HK-2 (cell line): ENCODE measurements around the gene ERMARD.

Source experiments
- DNase-seq: peaks from one replicate; pipeline ENCODE4 v3.0.0-alpha.2; 2018; ENCODE audit not compliant: unreplicated experiment

The ERMARD gene

DNA sequence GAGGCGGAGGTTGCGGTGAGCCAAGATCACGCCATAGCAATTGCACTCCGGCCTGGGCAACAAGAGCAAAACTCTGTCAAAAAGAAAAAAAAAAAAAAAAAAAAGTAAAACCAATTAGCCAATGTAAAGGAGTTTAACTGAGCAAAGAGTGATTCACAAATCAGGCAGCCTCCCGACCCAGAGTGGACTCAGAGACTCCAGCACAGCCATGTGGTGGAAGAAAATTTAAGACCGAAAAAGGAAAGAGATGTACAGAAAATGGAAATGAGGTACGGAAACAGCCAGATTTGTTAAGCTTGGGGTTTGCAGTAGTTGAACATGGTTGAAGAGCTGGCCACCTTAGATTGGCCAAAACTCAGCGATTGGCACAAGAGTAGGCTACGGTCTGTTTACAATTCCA, 51.4 kb downstream of the ERMARD start:
- DNase-seq: no peak

DNA sequence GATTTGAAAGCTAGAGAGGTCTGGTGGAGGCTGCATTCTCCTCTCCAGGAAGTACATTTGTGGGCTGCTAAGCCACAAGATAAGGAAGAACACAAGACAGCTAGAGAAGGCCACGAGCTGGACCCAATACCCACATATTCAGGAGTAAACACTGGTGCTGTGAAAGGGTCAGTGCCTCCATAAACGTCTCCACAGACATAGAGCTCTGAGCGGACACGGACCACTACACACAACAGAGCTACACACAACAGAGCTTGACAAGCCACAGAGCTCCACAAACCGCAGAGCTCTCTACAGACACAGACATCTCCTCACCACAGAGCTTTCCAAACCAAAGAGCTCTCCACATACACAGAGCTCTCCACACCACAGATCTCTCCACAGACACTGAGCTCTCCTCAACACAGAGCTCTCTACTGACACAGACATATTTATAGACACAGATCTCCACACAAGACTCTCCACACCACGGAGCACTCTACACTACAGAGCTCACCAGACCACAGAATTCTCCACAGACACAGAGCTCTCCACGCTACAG, 51.9 kb downstream of the ERMARD start:
- peak; percentile 26 for DNase-seq

DNA sequence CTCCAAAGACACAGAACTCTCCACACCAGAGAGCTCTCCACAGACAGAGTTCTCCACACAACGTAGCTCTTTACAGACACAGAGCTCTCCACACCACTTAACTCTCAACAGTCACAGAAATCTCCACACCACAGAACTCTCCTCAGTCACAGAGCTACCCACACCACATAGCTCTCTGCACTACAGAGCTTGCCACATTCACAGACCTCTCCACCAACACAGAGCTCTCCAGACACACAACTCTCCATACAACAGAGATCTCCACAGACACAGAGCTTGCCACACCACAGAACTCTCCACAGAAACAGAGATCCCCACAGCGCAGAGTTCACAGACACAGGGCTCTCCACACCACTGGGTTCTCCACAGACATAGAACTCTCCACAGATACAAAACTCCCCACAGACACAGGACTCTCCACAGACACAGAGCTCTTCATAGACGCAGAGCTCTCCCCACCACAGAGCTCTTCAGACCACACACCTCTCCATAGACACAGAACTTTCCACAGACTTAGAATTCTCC, 52.5 kb downstream of the ERMARD start:
- DNase-seq: no peak

DNA sequence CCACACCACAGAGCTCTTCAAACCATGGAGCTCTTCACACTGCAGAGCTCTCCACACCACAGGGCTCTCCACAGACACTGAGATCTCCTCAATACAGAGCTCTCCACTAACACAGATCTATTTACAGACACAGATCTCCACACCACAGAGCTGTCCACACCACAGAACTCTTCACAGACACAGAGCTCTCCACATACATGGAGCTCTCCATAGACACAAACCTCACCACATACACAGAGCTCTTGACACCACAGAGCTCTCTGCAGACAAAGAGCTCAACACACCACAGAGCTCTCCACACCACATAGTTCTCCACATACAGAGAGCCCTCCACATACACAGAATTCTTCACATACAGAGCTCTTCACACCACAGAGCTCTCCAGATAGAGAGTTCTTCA, 53.0 kb downstream of the ERMARD start:
- no peak for DNase-seq

DNA sequence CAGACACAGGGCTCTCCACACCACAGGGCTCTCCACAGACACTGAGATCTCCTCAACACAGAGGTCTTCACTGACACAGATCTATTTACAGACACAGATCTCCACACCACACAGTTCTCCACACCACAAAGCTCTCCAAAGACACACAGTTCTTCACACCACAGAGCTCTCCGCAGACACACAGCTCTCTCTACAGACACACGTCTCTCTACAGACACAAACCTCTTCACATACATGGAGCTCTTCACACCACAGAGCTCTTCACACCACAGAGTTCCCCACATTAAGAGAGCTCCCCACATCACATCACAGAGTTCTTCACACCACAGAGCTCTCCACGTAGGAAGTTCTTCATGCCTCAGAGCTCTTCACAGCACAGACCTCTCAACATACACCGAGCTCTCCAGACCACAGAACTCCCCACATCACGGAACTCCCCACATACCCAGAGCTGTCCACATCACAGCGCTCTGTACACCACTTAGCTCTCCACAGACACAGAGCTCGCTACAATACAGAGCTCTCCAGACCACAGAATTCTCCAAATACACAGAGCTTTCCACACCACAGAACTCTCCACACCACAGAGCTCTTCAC, 53.9 kb downstream of the ERMARD start:
- DNase-seq: no peak

DNA sequence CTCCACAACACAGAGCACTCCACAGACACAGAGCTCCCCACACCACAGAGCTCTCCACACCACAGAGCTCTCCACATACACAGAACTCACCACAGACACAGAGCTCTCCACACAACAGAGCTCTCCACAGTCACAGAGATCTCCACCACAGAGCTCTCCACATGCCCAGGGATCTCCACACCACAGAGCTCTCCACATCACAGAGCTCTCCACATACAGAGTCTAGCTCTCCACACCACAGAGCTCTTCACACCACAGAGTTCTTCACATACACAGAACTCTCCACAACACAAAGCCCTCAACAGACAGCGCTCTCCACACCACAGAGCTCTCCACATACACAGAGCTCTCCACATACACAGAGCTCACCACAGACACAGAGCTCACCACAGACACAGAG, 55.3 kb downstream of the ERMARD start:
- DNase-seq: no peak

DNA sequence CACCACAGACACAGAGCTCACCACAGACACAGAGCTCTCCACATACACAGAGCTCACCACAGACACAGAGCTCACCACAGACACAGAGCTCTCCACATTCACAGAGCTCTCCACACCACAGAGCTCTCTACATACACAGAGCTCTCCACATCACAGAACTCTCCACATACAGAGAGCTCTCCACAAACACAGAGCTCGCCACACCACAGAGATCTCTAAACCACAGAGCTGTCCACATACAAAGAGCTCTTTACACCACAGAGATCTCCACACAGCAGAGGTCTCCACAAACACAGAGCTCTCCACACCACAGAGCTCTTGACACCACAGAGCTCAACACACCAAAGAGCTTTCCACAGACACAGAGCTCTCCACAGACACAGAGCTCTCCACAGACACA, 55.8 kb downstream of the ERMARD start:
- no peak for DNase-seq

DNA sequence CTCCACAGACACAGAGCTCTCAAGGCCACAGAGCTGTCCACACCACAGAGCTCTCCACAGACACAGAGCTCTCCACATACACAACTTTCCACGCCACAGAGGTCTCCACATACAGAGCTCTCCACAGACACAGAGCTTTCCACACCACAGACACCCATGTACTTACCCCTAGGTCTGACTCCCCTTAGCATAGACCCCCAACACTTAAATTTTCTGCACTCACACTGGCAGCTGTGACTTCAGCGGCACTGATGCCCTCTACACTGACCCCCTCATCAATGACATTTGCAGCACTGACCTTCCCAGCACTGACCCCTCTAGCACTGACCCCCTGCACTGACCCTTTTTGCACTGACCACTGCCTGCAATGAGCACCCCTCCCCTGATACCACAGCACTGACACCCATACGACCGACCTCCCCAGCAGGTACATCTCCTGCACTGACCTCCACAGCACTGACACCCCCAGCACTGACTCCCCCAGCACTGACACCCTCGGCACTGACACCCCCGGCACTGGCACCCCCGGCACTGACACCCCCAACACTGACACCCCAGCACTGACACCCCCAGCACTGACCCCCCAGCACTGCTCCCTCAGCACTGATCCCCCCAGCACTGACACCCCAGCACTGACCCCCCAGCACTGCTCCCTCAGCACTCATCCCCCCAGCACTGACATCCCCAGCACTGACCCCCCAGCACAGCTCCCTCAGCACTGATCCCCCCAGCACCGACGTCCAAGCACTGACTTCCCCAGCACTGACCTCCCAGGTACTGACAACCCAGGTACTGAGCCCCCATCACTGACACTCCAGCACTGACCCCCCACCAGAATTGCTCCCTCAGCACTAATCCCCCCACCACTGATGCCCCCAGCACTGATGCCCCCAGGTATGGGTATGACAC, 56.5 kb downstream of the ERMARD start:
- no peak for DNase-seq

DNA sequence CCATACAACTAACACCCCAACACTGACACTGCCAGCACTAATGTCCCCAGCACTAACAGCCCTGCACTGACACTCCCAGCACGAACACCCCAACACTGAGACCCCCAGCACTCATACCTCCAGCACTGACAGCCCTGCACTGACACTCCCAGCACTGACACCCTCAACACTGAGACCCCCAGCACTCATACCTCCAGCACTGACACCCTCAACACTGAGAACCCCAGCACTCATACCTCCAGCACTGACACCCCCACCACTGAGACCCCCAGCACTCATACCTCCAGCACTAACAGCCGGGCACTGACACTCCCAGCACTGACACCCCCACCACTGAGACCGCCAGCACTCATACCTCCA, 57.2 kb downstream of the ERMARD start:
- no peak for DNase-seq

DNA sequence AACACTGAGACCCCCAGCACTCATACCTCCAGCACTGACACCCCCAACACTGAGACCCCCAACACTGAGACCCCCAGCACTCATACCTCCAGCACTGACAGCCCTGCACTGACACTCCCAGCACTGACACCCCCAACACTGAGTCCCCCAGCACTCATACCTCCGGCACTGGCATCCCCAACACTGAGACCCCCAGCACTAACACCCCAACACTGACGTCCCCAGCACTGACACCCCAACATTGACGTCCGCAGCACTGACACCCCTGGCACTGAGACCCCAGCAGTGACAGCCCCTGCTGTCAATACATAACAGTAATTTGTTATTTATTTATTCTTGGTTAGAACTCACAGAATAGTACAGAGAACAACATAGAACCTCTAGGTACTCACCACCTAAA, 58.0 kb downstream of the ERMARD start:
- DNase-seq: no peak

DNA sequence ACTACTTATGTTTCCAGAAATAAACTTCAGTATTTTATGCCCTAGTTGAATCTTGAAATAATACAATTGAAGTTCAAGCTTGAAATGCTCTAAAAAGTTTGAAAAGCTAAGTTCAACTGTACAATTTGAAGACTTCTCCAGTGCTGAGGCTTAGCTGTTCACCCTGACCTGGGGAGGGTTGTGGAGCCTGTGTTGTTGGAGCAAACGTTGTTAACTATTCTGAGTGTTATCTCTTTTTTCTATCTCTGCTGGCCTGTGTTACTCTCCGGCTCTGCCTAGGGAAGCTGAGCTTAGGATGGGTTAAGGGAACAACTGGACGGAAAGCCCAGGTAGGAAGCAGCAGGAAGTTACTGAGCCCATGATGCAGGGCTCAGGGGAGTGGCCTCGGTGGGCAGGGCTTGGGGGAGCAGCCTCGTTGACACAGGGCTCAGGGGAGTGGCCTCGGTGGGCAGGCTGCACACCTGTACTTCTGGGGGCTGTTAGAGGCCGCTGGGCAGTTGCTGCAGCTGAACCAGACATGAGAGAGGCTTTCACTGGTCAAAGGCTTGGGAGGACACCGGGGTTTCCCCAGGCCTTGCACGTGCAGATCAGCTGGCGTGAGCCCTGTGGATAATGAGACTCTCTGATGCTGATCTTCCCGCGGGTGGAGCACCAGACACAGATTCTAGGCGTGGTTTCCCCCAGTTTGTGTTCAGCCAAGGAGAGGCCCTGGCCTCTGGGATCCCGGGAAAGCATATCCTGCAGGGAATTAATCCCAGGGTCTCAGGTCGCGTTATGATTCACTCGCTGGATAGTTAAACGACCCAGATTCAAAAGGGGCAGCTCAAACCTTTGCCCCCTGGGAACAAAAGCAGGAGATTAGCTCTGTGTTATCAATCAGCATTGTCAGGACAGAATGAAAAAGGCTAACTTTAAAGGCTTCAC, 58.9 kb downstream of the ERMARD start:
- DNase-seq: no peak

DNA sequence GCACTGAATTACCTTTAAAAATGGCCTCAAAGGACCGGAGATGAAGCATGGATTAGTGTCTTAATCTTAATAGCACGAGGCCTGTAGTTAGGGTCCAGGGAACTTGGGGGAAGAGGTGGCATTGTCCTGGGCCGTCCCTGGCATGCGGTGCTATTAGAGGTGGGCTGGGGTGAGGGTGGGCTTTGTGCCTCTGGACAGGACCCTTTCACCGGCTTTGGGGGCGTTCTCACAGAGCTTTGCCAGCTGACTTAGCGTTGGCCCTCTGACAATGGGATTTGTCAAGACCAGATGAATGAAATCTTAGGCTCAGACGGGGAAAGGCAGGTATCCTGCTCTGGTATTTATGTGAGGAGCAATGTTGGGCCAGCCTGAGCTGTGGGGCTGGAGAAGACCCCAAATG, 59.6 kb downstream of the ERMARD start:
- DNase-seq: no peak

DNA sequence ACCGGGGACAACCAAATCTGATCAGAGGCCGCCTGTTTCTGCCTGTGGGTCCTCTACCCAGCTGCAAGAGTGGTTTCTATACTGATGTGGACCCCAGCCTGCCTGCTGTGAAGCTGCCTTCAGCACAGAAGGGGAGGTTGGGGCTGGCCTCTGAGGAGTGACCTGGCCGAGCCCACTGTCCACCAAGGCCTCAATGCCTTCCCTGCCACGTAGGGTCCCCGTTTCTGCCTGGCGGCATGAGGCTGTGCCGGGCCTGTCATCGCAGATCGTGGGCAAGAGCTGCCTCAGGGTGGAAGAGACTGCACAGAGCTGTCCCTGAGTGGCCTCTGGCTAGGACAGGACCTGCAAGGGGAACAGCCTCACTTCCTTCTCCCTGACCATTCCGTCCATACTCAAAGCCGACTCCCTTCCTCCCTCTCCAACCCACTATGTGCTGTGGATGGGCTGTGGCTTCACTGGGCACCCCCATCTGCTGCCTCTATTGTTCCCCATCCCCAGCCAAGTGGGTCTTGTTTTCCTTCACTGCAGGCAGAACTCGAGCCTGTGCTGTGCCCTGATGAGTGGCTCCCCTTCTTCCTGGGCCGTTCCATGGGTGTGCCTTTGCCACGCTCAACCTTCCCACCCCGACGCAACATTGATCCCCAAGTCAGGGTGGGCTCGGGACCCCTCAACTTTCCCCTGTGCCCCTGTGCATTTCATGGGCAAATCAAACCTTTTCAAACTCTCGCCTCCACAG, 60.3 kb downstream of the ERMARD start:
- DNase-seq: no peak

DNA sequence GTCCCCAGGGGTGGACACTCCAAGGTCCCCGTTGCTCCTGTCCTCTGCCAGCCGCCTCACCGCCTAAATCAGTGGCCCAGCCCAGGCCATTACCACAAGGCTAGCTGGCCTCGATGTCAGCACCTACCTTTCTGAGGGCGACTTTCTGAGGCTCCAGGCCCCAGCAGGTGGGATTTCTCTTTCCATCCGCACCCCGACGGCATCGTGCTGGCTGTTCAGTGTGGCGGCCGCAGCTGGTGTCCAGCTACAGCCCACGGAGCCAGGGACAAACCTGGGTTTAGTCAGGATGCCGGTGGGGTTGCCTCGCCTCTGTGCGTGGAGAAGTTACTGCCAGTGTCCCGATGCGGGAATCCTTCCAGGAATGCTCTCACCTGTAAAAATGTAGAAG, 60.8 kb downstream of the ERMARD start:
- DNase-seq: no peak

DNA sequence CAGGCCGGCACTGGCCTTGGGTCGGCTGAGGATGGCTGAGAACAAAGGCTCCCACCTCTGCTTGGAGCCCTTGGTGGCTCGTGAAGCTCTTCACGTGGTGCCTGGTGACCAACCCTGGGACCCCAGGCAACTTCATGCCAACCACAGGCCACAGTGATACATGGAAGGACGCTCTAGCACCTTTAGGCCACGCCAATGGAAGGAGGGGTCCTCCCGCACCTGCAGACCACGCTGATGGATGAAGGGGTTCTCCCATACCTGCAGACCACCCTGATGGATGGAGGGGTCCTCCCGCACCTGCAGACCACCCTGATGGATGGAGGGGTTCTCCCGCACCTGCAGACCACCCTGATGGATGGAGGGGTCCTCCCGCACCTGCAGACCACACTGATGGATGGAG, 62.5 kb downstream of the ERMARD start:
- no peak for DNase-seq

DNA sequence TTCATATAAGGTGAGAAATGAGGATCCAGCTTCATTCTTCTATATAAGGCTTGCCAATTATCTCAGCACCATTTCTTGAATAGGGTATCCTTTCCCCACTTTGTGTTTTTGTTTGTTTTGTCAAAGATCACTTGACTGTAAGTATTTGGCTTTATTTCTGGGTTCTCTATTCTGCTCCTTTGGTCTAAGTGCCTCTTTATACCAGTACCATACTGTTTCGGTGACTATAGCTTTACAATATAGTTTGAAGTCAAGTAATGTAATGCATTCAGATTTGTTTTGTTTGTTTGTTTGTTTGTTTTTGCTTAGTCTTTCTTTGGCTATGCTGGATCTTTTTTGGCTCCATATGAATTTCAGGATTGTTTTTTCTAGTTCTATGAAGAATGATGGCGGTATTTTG, 64.6 kb downstream of the ERMARD start:
- no peak for DNase-seq

DNA sequence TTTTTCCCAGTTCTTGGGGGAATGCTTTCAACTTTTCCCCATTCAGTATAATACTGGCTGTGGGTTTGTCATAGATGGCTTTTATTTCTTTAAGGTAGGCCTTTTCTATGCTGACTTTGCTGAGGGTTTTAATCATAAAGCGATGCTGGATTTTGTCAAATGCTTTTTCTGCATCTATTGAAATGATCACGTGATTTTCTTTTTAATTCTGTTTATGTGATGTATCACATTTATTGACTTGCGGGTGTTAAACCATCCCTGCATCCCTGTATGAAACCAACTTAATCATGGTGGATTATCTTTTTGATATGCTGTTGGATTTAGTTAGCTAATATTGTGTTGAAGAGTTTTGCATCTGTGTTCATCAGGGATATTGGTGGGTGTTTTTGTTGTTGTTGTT, 65.6 kb downstream of the ERMARD start:
- no peak for DNase-seq

DNA sequence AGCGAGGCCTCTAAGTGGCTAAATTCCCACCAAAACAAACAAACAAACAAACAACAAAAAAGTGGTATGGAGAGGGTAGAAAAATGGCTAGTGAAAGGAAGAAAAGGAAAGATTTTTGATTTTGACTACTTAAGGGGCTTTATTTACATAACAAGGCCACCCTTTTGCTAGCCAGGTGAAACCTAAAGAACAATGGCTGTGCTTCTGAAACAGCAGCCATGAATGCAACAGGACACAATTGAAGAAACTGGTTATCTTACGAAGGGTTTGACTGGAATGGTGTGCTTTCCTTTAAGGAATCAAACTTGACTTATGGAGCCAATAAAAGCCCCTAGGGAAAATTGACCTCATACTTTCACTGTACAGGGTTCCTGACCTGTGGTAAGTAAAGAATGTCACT, 68.9 kb downstream of the ERMARD start:
- DNase-seq: no peak

DNA sequence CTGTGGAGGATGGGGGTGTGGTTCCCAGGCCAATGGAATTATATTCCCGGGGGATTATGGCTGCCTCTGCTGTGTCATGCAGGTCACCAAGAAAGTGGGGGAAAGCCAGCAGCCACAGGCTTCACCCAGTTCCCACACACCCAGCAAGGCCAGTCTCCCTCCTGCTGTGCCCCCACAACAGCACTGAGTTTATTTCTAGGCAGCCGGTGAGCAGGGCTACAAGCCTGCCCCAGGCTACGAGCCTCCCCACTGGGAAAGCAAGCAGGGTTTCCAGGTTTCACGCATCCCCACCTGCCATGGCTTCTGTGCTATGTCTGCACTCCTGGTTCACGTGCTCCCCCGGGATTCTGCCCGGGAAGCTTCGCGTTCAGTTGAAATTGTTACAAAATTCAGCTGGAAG, 72.6 kb downstream of the ERMARD start:
- DNase-seq: no peak

DNA sequence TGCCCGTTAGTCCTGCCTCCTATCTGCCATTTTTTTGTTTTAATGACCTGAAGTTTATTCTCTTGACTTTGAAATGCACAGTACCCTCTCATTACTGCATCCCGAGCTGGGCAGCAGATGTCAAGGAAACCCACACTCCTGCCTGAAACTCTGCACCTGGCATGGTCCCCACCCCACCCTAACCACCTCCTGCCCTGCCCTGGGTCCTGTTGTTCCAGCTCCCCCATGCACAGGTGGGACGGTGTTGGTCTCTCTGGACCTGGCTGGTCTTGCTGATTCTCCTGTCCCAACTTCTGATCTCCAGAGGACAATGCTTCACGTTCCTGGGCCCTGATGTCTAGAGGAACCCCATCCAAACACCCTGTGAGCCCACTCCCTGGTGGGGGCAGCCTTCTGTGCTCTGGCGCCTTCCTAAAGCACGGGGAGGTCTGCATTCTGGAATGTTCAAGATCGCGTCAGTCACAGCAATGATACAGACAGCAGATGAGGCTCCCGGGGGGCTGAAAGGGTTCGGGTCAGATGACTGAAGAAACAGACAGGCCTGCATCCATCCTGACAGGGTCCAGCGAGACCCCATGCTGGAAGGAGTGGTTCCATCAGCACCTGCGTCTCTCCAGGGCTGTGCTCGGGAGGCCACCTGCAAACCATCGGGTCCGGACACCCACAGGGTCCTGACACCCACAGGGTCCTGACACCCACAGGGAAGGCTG, 73.6 kb downstream of the ERMARD start:
- DNase-seq: no peak
